Spinal cord (tissue), 10 donors: ENCODE results near the gene SFXN4. TPM values are rescaled to one million over a fixed set of nuclear protein-coding genes. Genes with fewer than 3 reads are reported as not detected.
"Not testable (repeated sequence)": the region's sequence is repeated elsewhere in the genome, so short reads cannot be mapped to it uniquely, and the experiment has no call there.

Experiments
- DNase-seq, 6 donors: peaks; one replicate each; pipeline versions ENCODE4 v3.0.0 to v3.0.0-alpha.2; 2013 to 2015; ENCODE audit warnings: low spot score in 6 of 6, low read depth in 4 of 6
- H3K27ac ChIP-seq: one replicate; pipeline ENCODE4 v1.5.1; 2013; ENCODE audit warnings: low read depth, low read length, control low read depth
- H3K27me3 ChIP-seq: one replicate; pipeline ENCODE4 v1.6.1; 2013; ENCODE audit warnings: low read length; ENCODE audit not compliant: control insufficient read depth, insufficient read depth
- H3K36me3 ChIP-seq: one replicate; pipeline ENCODE4 v1.6.1; 2013; ENCODE audit warnings: low read length; ENCODE audit not compliant: control insufficient read depth, insufficient read depth
- H3K4me1 ChIP-seq: one replicate; pipeline ENCODE4 v1.6.1; 2013; ENCODE audit warnings: low read length; ENCODE audit not compliant: control insufficient read depth, insufficient read depth
- H3K4me3 ChIP-seq: one replicate; pipeline ENCODE4 v1.5.1; 2013; ENCODE audit warnings: low read depth, low read length, control low read depth
- H3K9me3 ChIP-seq: one replicate; pipeline ENCODE4 v1.6.1; 2013; ENCODE audit warnings: low read length; ENCODE audit not compliant: control insufficient read depth, insufficient read depth
- WGBS: methylation state at CpG from one replicate; pipeline ENCODE4 v1.1.5; 2013; ENCODE audit warnings: missing lambda C conversion rate; ENCODE audit not compliant: insufficient coverage; 5-methylcytosine and 5-hydroxymethylcytosine counted together
- polyA plus RNA-seq, 2 donors: library from polyadenylated mRNA; unstranded; fragments of 120-200 nt; gene quantifications; one replicate each; pipeline ENCODE4 v1.2.1, GENCODE V29; 2013; ENCODE audit not compliant: insufficient read length in 2 of 2
- total RNA-seq, 2 donors: library from RNA; depleted of rRNA in 1 of 2; stranded (reverse); fragments of 120-200 nt in 1 of 2; fragments of >200 nt in 1 of 2; gene quantifications; one replicate each; pipeline versions ENCODE4 v1.2.3 to v1.2.4, GENCODE V29; 2013 to 2014
- donor health status: healthy.

The SFXN4 gene
- total and polyA plus RNA-seq, 4 donors: 17.5 to 36.5 (median 25.4) TPM

GRCh38 chr10:119167041-119167440 lies 1.5 kb upstream of the SFXN4 start:
- peaks cover 34% of the 10 kb centered on the region for H3K36me3 ChIP-seq
- no peak overlapping the region for H3K4me3 ChIP-seq
- H3K9me3 ChIP-seq: no peaks in the 10 kb centered on the region
- H3K4me1 ChIP-seq: peaks cover 20% of the 10 kb centered on the region
- 81% methylated on average over 7 of the region's 8 CpGs for WGBS
- no peak for DNase-seq
- H3K27ac ChIP-seq: no peak overlapping the region
- H3K27me3 ChIP-seq: no peaks in the 10 kb centered on the region

- Histone ChIP-seq H3K27ac (no peak overlapping the region), H3K9me3 (no peaks in the 10 kb centered on the region), H3K27me3 (no peaks in the 10 kb centered on the region), H3K36me3 (peaks cover 30% of the 10 kb centered on the region), H3K4me3 (no peak overlapping the region), H3K4me1 (peaks cover 24% of the 10 kb centered on the region)
- DNase-seq: no peak
- 73% methylated on average over 8 of the region's 8 CpGs for WGBS
Observed at GRCh38 chr10:119166564-119166963, 1.1 kb upstream of the SFXN4 start.

GRCh38 chr10:119166118-119166500 lies 595 bp upstream of the SFXN4 start:
- DNase-seq: no peak
- peak overlapping the region; percentile 77 for H3K4me3 ChIP-seq
- peak overlapping the region; percentile 77 for H3K27ac ChIP-seq
- 58% methylated on average over 5 of the region's 7 CpGs for WGBS
- no peaks in the 10 kb centered on the region for H3K27me3 ChIP-seq
- H3K4me1 ChIP-seq: peaks cover 26% of the 10 kb centered on the region
- no peaks in the 10 kb centered on the region for H3K9me3 ChIP-seq
- peaks cover 27% of the 10 kb centered on the region for H3K36me3 ChIP-seq

- Histone ChIP-seq H3K36me3 (peaks cover 28% of the 10 kb centered on the region), H3K4me3 (no peak overlapping the region), H3K9me3 (no peaks in the 10 kb centered on the region), H3K4me1 (peaks cover 26% of the 10 kb centered on the region), H3K27me3 (no peaks in the 10 kb centered on the region), H3K27ac (no peak overlapping the region)
- WGBS: 58% methylated on average over 2 of the region's 5 CpGs
- no peak for DNase-seq
Observed at GRCh38 chr10:119162452-119163092, 2.9 kb downstream of the SFXN4 start.

- 27% methylated on average over 10 of the region's 11 CpGs for WGBS
- DNase-seq: peak in 1 of 6 donors; percentile 56
Observed at GRCh38 chr10:119161680-119162451, 3.6 kb downstream of the SFXN4 start.

GRCh38 chr10:119159332-119159731 lies 6.2 kb downstream of the SFXN4 start:
- no peak overlapping the region for H3K4me3 ChIP-seq
- 81% methylated on average over 4 of the region's 8 CpGs for WGBS
- no peaks in the 10 kb centered on the region for H3K9me3 ChIP-seq
- DNase-seq: no peak
- H3K36me3 ChIP-seq: peaks cover 44% of the 10 kb centered on the region
- H3K4me1 ChIP-seq: peaks cover 8% of the 10 kb centered on the region
- H3K27me3 ChIP-seq: no peaks in the 10 kb centered on the region
- no peak overlapping the region for H3K27ac ChIP-seq

More at GRCh38 chr10:119161680-119162451, 3.6 kb downstream of the SFXN4 start:
- H3K4me3 ChIP-seq: no peak overlapping the region
- peaks cover 26% of the 10 kb centered on the region for H3K4me1 ChIP-seq
- H3K9me3 ChIP-seq: no peaks in the 10 kb centered on the region
- peaks cover 25% of the 10 kb centered on the region for H3K36me3 ChIP-seq
- H3K27me3 ChIP-seq: no peaks in the 10 kb centered on the region
- no peak overlapping the region for H3K27ac ChIP-seq

- DNase-seq: no peak
- H3K27me3 ChIP-seq: no peaks in the 10 kb centered on the region
- H3K36me3 ChIP-seq: peaks cover 62% of the 10 kb centered on the region
- H3K9me3 ChIP-seq: no peaks in the 10 kb centered on the region
- WGBS: 91% methylated on average over 10 of the region's 12 CpGs
- no peaks in the 10 kb centered on the region for H3K4me1 ChIP-seq
- no peak overlapping the region for H3K27ac ChIP-seq
- H3K4me3 ChIP-seq: no peak overlapping the region
Observed at GRCh38 chr10:119153661-119154060, 11.9 kb downstream of the SFXN4 start.

GRCh38 chr10:119153041-119153440 lies 12.5 kb downstream of the SFXN4 start:
- H3K27me3 ChIP-seq: no peaks in the 10 kb centered on the region
- H3K36me3 ChIP-seq: peaks cover 60% of the 10 kb centered on the region
- H3K9me3 ChIP-seq: no peaks in the 10 kb centered on the region
- no peak overlapping the region for H3K4me3 ChIP-seq
- no peak overlapping the region for H3K27ac ChIP-seq
- no peak for DNase-seq
- 100% methylated on average over 3 of the region's 5 CpGs for WGBS
- no peaks in the 10 kb centered on the region for H3K4me1 ChIP-seq

GRCh38 chr10:119151601-119152000 lies 13.9 kb downstream of the SFXN4 start:
- H3K9me3 ChIP-seq, H3K4me1 ChIP-seq, DNase-seq, H3K4me3 ChIP-seq, H3K27ac ChIP-seq, H3K27me3 ChIP-seq: not testable (repeated sequence)
- peaks cover 73% of the 10 kb centered on the region for H3K36me3 ChIP-seq
- WGBS: 100% methylated on average over 1 of the region's 6 CpGs

- WGBS: 77% methylated on average over 9 of the region's 13 CpGs
- Histone ChIP-seq H3K27ac (no peak overlapping the region), H3K9me3 (no peaks in the 10 kb centered on the region), H3K4me1 (no peaks in the 10 kb centered on the region), H3K27me3 (no peaks in the 10 kb centered on the region), H3K4me3 (no peak overlapping the region), H3K36me3 (peaks cover 62% of the 10 kb centered on the region)
- no peak for DNase-seq
Observed at GRCh38 chr10:119149729-119150128, 15.8 kb downstream of the SFXN4 start.
